Ovary (tissue), 3 donors: ENCODE results near the gene GPA33.

Experiments
- CTCF ChIP-seq, 3 donors: fragments of 450-650 bp in 2 of 3; fragments of 200-600 bp in 1 of 3; IDR thresholded peaks; one replicate each; pipeline versions ENCODE4 v1.5.1 to v1.8.0; 2016 to 2022; ENCODE audit warnings: antibody characterized with exemption in 3 of 3, mild to moderate bottlenecking in 1 of 3
- POLR2A ChIP-seq: fragments of 450-650 bp; IDR thresholded peaks from one replicate; pipeline ENCODE4 v1.6.1; 2017; ENCODE audit warnings: antibody characterized with exemption, mild to moderate bottlenecking, moderate library complexity
- donor health status: DM: no; HTN: no; CAD: no.

- no peak for TF ChIP-seq CTCF (IDR thresholded peaks at IDR 0.05)
- TF ChIP-seq POLR2A = no peak
These were observed 46.3 kb downstream of the GPA33 start for GRCh38 chr1:167043752-167044488.
